T-helper 1 cell treated with Interleukin-12 subunit alpha and Interleukin-12 subunit beta and Interleukin-4 antibody, amounts not matched to agents 30 μg/mL and 1 μg/mL, for 36 hours (primary cell): ENCODE measurements around the gene C11orf21.
A peak's percentile ranks its signal among the peaks of the same experiment; 100 is the strongest.
"Not testable (repeated sequence)": the region's sequence is repeated elsewhere in the genome, so short reads cannot be mapped to it uniquely, and the experiment has no call there.

Source experiments
- H3K27ac Mint-ChIP-seq: one replicate; pipeline ENCODE4 v1.8.0; 2021; ENCODE audit warnings: mild to moderate bottlenecking, mixed read lengths
- H3K27me3 Mint-ChIP-seq: one replicate; pipeline ENCODE4 v1.8.0; 2021; ENCODE audit warnings: low read depth, mixed read lengths
- H3K36me3 Mint-ChIP-seq: one replicate; pipeline ENCODE4 v1.8.0; 2021; ENCODE audit warnings: low read depth, mixed read lengths
- H3K4me1 Mint-ChIP-seq: one replicate; pipeline ENCODE4 v1.8.0; 2021; ENCODE audit warnings: low read depth, mixed read lengths
- H3K4me3 Mint-ChIP-seq: one replicate; pipeline ENCODE4 v1.8.0; 2021; ENCODE audit warnings: mild to moderate bottlenecking, moderate library complexity, mixed read lengths
- H3K9me3 Mint-ChIP-seq: one replicate; pipeline ENCODE4 v1.8.0; 2021; ENCODE audit warnings: mixed read lengths

The C11orf21 gene

GRCh38 chr11:2298795-2299761 lies 2.6 kb downstream of the C11orf21 start:
- Mint-ChIP-seq H3K27ac (peak overlapping the region; percentile 19), H3K4me3 (peak overlapping the region; percentile 52), H3K27me3 (no peaks in the 10 kb centered on the region), H3K9me3 (no peaks in the 10 kb centered on the region), H3K4me1 (peaks cover 18% of the 10 kb centered on the region), H3K36me3 (peaks cover 3% of the 10 kb centered on the region)

GRCh38 chr11:2298131-2298794 lies 3.5 kb downstream of the C11orf21 start:
- Mint-ChIP-seq H3K4me1 (peaks cover 18% of the 10 kb centered on the region), H3K4me3 (no peak overlapping the region), H3K27me3 (peaks cover 5% of the 10 kb centered on the region), H3K9me3 (no peaks in the 10 kb centered on the region), H3K36me3 (peaks cover 3% of the 10 kb centered on the region), H3K27ac (peak overlapping the region; percentile 67)

- H3K4me3 Mint-ChIP-seq = no peak overlapping the region
- no peaks in the 10 kb centered on the region for H3K9me3 Mint-ChIP-seq
- H3K4me1 Mint-ChIP-seq = peaks cover 18% of the 10 kb centered on the region
- peaks cover 6% of the 10 kb centered on the region for H3K27me3 Mint-ChIP-seq
- H3K27ac Mint-ChIP-seq = peak overlapping the region; percentile 67
- H3K36me3 Mint-ChIP-seq = peaks cover 3% of the 10 kb centered on the region
These were observed 4.1 kb downstream of the C11orf21 start for GRCh38 chr11:2297623-2298030.

- Mint-ChIP-seq H3K27me3 (peaks cover 9% of the 10 kb centered on the region), H3K36me3 (peaks cover 3% of the 10 kb centered on the region), H3K4me3 (no peak overlapping the region), H3K27ac (no peak overlapping the region), H3K4me1 (peaks cover 17% of the 10 kb centered on the region), H3K9me3 (no peaks in the 10 kb centered on the region)
These were observed 4.7 kb downstream of the C11orf21 start for GRCh38 chr11:2296913-2297622.

GRCh38 chr11:2295971-2296912 lies 5.5 kb downstream of the C11orf21 start:
- Mint-ChIP-seq H3K4me3 (no peak overlapping the region), H3K36me3 (peaks cover 3% of the 10 kb centered on the region), H3K27me3 (peaks cover 9% of the 10 kb centered on the region), H3K4me1 (peaks cover 11% of the 10 kb centered on the region), H3K27ac (no peak overlapping the region), H3K9me3 (no peaks in the 10 kb centered on the region)

- Mint-ChIP-seq H3K36me3 (peaks cover 3% of the 10 kb centered on the region), H3K9me3 (no peaks in the 10 kb centered on the region), H3K4me3 (no peak overlapping the region), H3K27me3 (peaks cover 9% of the 10 kb centered on the region), H3K27ac (no peak overlapping the region), H3K4me1 (peaks cover 7% of the 10 kb centered on the region)
These were observed 6.8 kb downstream of the C11orf21 start for GRCh38 chr11:2294926-2295290.

- H3K9me3 Mint-ChIP-seq = no peaks in the 10 kb centered on the region
- H3K36me3 Mint-ChIP-seq = peaks cover 3% of the 10 kb centered on the region
- H3K4me3 Mint-ChIP-seq = no peak overlapping the region
- peaks cover 2% of the 10 kb centered on the region for H3K4me1 Mint-ChIP-seq
- no peak overlapping the region for H3K27ac Mint-ChIP-seq
- peaks cover 9% of the 10 kb centered on the region for H3K27me3 Mint-ChIP-seq
These were observed 7.5 kb downstream of the C11orf21 start for GRCh38 chr11:2293984-2294925.

GRCh38 chr11:2293531-2293971 lies 8.2 kb downstream of the C11orf21 start:
- Mint-ChIP-seq H3K36me3 (peaks cover 3% of the 10 kb centered on the region), H3K27ac (no peak overlapping the region), H3K9me3 (no peaks in the 10 kb centered on the region), H3K27me3 (peaks cover 9% of the 10 kb centered on the region), H3K4me3 (no peak overlapping the region), H3K4me1 (peaks cover 2% of the 10 kb centered on the region)

- Mint-ChIP-seq H3K4me1 (peaks cover 5% of the 10 kb centered on the region), H3K9me3 (no peaks in the 10 kb centered on the region), H3K27ac (no peak overlapping the region), H3K27me3 (peaks cover 12% of the 10 kb centered on the region), H3K36me3 (no peaks in the 10 kb centered on the region), H3K4me3 (no peak overlapping the region)
These were observed 11.3 kb downstream of the C11orf21 start for GRCh38 chr11:2290351-2290841.

- no peaks in the 10 kb centered on the region for H3K9me3 Mint-ChIP-seq
- no peak overlapping the region for H3K4me3 Mint-ChIP-seq
- H3K4me1 Mint-ChIP-seq = peaks cover 5% of the 10 kb centered on the region
- peaks cover 16% of the 10 kb centered on the region for H3K27me3 Mint-ChIP-seq
- H3K36me3 Mint-ChIP-seq = no peaks in the 10 kb centered on the region
- no peak overlapping the region for H3K27ac Mint-ChIP-seq
These were observed 11.9 kb downstream of the C11orf21 start for GRCh38 chr11:2289859-2290258.

- peaks cover 5% of the 10 kb centered on the region for H3K4me1 Mint-ChIP-seq
- no peak overlapping the region for H3K4me3 Mint-ChIP-seq
- H3K9me3 Mint-ChIP-seq = no peaks in the 10 kb centered on the region
- no peaks in the 10 kb centered on the region for H3K36me3 Mint-ChIP-seq
- no peak overlapping the region for H3K27ac Mint-ChIP-seq
- peaks cover 19% of the 10 kb centered on the region for H3K27me3 Mint-ChIP-seq
These were observed 12.4 kb downstream of the C11orf21 start for GRCh38 chr11:2289350-2289749.

- H3K9me3 Mint-ChIP-seq = no peaks in the 10 kb centered on the region
- H3K4me3 Mint-ChIP-seq = no peak overlapping the region
- H3K27me3 Mint-ChIP-seq = peaks cover 27% of the 10 kb centered on the region
- H3K27ac Mint-ChIP-seq = no peak overlapping the region
- H3K36me3 Mint-ChIP-seq = no peaks in the 10 kb centered on the region
- peaks cover 5% of the 10 kb centered on the region for H3K4me1 Mint-ChIP-seq
These were observed 14.6 kb downstream of the C11orf21 start for GRCh38 chr11:2287091-2287490.

GRCh38 chr11:2286350-2286749 lies 15.4 kb downstream of the C11orf21 start:
- H3K27ac Mint-ChIP-seq, H3K4me1 Mint-ChIP-seq, H3K9me3 Mint-ChIP-seq, H3K36me3 Mint-ChIP-seq, H3K4me3 Mint-ChIP-seq: not testable (repeated sequence)
- H3K27me3 Mint-ChIP-seq = peaks cover 34% of the 10 kb centered on the region
